GM18867 (cell line): ENCODE results near the gene GNG7.

ENCODE experiments used
- ATAC-seq: cut with Tn5 transposase; IDR thresholded peaks from one replicate; pipeline ENCODE4 v1.9.1; 2021; ENCODE audit warnings: mild to moderate bottlenecking, moderate library complexity; ENCODE audit not compliant: unreplicated experiment

GNG7 gene

GRCh38 chr19:2702170-2703076, at the start of gene GNG7:
TSS of gene GNG7 (minus strand) at chr19:2702694. CDS start at chr19:2520688, 182,006 bp downstream.
- peak; percentile 80 for ATAC-seq

- no peak for ATAC-seq
Observed at GRCh38 chr19:2751438-2751830, 48.9 kb upstream of the GNG7 start.

- no peak for ATAC-seq
Observed at GRCh38 chr19:2750808-2751437, 48.4 kb upstream of the GNG7 start.

- peak; percentile 50 for ATAC-seq
Observed at GRCh38 chr19:2747349-2747748, 44.9 kb upstream of the GNG7 start.

GRCh38 chr19:2744113-2744512, 41.6 kb upstream of the GNG7 start:
- ATAC-seq = no peak

- ATAC-seq = no peak
Observed at GRCh38 chr19:2743099-2743498, 40.6 kb upstream of the GNG7 start.

- no peak for ATAC-seq
Observed at GRCh38 chr19:2740314-2740656, 37.8 kb upstream of the GNG7 start.

- ATAC-seq = peak; percentile 94
Observed at GRCh38 chr19:2739602-2740313, 37.3 kb upstream of the GNG7 start, which contains the start of gene SLC39A3. TSS of gene SLC39A3 (minus strand) at chr19:2740017. CDS start at chr19:2737257, 2,760 bp downstream.

- ATAC-seq = no peak
Observed at GRCh38 chr19:2736550-2737190, 34.2 kb upstream of the GNG7 start.

GRCh38 chr19:2735374-2735773, 32.9 kb upstream of the GNG7 start:
- no peak for ATAC-seq

GRCh38 chr19:2734589-2735288, 32.2 kb upstream of the GNG7 start:
- no peak for ATAC-seq

- ATAC-seq = no peak
Observed at GRCh38 chr19:2733930-2734588, 31.6 kb upstream of the GNG7 start.

- no peak for ATAC-seq
Observed at GRCh38 chr19:2732883-2733282, 30.4 kb upstream of the GNG7 start.

GRCh38 chr19:2732157-2732725, 29.7 kb upstream of the GNG7 start:
- ATAC-seq = no peak

GRCh38 chr19:2731181-2731995, 28.9 kb upstream of the GNG7 start:
- no peak for ATAC-seq

- ATAC-seq = no peak
Observed at GRCh38 chr19:2729943-2730818, 27.7 kb upstream of the GNG7 start.

- ATAC-seq = no peak
Observed at GRCh38 chr19:2728783-2729387, 26.4 kb upstream of the GNG7 start.

- no peak for ATAC-seq
Observed at GRCh38 chr19:2727640-2727944, 25.1 kb upstream of the GNG7 start.
